PFSK-1 (cell line): Measurements from ENCODE around the gene KDM3B.

ENCODE experiments used
- POLR2AphosphoS5 ChIP-seq: IDR thresholded peaks from 2 replicates; pipeline ENCODE4 v1.6.1; 2012; ENCODE audit warnings: low read depth, mild to moderate bottlenecking, control low read depth, low read length, moderate library complexity
- TF ChIP-seq, protein P1 (sequence below), 2 experiments: IDR thresholded peaks; 2 replicates each; pipeline versions ENCODE4 v1.6.1 to v1.8.0; 2011 to 2012; ENCODE audit warnings: low read depth in 2 of 2, low read length in 2 of 2, control low read depth in 1 of 2, inconsistent platforms in 1 of 2, mild to moderate bottlenecking in 1 of 2, moderate library complexity in 1 of 2; ENCODE audit not compliant: insufficient read depth in 1 of 2

DNA sequence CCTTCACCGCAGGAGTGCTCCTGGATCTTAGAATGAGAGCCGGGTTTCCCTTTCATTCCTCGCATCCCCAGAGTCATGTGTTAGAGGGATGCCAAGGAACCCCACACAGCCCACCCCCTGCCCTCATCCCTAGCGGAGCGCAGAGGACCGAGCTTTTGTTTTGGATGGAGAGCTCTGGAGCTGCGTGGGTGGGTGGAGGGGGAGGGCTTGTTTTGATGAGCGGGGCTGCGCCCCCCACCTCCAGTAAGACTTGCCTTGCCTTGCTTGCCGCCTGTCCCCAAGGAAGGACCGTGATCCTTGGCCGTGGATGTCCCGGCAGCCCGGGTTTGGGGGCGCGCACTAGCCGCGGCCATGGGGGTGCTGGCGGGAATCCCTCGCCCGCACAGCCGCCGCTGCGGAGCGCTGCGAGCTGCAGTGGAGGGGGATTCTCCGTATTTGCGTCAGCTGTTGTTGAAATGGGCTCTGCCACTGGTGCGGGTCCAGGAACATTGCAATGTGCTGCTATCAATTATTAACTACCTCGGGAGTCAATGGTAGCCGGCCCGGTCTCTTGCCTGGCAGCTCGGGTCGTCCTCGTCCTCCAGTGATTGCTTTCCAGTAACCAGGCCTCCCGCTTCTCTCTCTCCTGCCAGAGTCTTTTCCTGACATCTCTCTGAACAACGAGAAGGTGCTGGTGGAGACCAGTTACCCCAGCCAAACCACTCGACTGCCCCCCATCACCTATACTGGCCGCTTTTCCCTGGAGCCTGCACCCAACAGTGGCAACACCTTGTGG is 113.8 kb downstream of the KDM3B start:
- TF ChIP-seq POLR2AphosphoS5, result no peak
- TF ChIP-seq, protein P1, sequence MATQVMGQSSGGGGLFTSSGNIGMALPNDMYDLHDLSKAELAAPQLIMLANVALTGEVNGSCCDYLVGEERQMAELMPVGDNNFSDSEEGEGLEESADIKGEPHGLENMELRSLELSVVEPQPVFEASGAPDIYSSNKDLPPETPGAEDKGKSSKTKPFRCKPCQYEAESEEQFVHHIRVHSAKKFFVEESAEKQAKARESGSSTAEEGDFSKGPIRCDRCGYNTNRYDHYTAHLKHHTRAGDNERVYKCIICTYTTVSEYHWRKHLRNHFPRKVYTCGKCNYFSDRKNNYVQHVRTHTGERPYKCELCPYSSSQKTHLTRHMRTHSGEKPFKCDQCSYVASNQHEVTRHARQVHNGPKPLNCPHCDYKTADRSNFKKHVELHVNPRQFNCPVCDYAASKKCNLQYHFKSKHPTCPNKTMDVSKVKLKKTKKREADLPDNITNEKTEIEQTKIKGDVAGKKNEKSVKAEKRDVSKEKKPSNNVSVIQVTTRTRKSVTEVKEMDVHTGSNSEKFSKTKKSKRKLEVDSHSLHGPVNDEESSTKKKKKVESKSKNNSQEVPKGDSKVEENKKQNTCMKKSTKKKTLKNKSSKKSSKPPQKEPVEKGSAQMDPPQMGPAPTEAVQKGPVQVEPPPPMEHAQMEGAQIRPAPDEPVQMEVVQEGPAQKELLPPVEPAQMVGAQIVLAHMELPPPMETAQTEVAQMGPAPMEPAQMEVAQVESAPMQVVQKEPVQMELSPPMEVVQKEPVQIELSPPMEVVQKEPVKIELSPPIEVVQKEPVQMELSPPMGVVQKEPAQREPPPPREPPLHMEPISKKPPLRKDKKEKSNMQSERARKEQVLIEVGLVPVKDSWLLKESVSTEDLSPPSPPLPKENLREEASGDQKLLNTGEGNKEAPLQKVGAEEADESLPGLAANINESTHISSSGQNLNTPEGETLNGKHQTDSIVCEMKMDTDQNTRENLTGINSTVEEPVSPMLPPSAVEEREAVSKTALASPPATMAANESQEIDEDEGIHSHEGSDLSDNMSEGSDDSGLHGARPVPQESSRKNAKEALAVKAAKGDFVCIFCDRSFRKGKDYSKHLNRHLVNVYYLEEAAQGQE (IDR thresholded peaks at IDR 0.05; ENCODE audit: insufficient read depth in 1 of 2, low read depth in 2 of 2, low read length in 2 of 2), result no peak
